Measurements from ENCODE around the gene SLC35D1.

DNA sequence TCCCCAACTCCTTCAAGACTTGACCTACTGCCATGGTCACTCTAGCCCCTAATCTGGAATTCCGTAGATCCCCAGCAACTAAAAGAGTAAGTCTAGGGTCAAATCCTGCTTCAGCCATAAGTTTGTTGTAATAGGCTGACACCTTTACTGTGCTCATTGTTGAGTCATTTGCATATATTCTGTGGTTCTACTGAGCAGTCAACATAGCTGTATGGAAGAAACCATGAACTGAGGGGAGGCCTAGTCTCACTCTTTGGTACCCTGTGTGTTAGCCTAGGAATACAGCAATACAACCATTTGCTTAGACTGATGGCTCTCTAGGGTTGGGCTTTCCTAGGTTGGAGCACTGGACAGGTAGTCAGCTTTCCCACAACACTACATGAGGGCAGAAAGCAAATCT, 23.6 kb upstream of the SLC35D1 start:
- no peak for TF ChIP-seq EP300 (IDR thresholded peaks at IDR 0.05; ENCODE audit: borderline replicate concordance in 1 of 2, low read depth in 1 of 2, low read length in 1 of 2)
- TF ChIP-seq, protein P1, sequence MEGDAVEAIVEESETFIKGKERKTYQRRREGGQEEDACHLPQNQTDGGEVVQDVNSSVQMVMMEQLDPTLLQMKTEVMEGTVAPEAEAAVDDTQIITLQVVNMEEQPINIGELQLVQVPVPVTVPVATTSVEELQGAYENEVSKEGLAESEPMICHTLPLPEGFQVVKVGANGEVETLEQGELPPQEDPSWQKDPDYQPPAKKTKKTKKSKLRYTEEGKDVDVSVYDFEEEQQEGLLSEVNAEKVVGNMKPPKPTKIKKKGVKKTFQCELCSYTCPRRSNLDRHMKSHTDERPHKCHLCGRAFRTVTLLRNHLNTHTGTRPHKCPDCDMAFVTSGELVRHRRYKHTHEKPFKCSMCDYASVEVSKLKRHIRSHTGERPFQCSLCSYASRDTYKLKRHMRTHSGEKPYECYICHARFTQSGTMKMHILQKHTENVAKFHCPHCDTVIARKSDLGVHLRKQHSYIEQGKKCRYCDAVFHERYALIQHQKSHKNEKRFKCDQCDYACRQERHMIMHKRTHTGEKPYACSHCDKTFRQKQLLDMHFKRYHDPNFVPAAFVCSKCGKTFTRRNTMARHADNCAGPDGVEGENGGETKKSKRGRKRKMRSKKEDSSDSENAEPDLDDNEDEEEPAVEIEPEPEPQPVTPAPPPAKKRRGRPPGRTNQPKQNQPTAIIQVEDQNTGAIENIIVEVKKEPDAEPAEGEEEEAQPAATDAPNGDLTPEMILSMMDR (IDR thresholded peaks at IDR 0.05) = no peak
